Measurements from ENCODE around the gene MAGI3.

GRCh38 chr1:113479713-113480676 lies 89.7 kb downstream of the MAGI3 start:
- TF ChIP-seq CTCF (conservative IDR thresholded peaks at IDR 0.05; ENCODE audit: low read length), result no peak
- TF ChIP-seq EZH2phosphoT487 (IDR thresholded peaks at IDR 0.05; ENCODE audit: borderline replicate concordance), result no peak

Measured in Loucy (cell line).